Measurements from ENCODE around the gene ACSM2A. TPM values are rescaled to one million over a fixed set of nuclear protein-coding genes. Genes with fewer than 3 reads are reported as not detected.
"Not testable (repeated sequence)": the region's sequence is repeated elsewhere in the genome, so short reads cannot be mapped to it uniquely, and the experiment has no call there.

The ACSM2A gene
- total RNA-seq, 1 experiment from 2014 or later, result not detected

DNA sequence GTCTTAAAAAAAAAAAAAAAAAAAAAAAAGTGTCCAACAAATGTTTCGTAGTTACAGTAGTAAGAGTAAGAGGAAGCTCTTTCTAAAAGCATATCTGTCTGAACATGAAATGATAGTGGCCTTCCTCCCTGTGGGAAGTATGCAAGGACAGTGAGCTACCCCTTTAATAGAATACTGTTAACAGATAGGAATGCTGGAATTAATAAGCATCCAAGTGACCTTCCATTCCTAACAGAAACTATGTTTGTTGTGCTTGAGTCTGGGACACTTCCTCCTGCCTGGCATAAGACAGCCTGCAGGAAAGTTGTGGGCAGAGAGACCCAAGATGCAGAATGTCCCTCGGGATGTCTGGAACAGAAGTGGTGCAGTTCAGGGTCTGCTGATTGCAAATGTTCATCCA, 12.4 kb upstream of the ACSM2A start:
- not testable (repeated sequence) for H3K36me3 ChIP-seq (replicated peaks; ENCODE audit: control insufficient read depth, insufficient read depth, low read length); DNase-seq; H3K27me3 ChIP-seq (ENCODE audit: control insufficient read depth, insufficient read depth, low read length); H3K4me3 ChIP-seq (ENCODE audit: insufficient read depth, low read depth, low read length)

DNA sequence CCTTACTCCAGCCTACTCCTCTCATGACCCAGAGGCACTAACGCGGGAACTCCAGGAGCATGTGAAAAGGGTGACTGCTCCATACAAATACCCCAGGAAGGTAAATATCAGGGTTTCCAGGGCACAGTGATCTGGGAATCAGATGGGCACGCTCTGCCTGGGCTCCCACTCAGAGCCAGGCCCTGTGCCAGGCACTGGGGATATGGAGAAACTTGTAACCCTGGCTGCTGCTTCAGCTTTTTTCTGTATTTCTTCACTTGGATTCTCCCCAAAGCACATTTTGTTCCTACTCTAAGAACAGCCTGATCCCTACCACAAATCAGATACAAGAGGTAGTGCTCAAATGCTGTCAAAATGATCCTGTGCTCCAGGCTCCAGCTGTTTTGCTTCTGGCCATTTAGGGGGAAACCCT, 11.5 kb upstream of the ACSM2A start:
- not testable (repeated sequence) for H3K4me3 ChIP-seq (ENCODE audit: insufficient read depth, low read depth, low read length); H3K36me3 ChIP-seq (replicated peaks; ENCODE audit: control insufficient read depth, insufficient read depth, low read length); H3K27me3 ChIP-seq (ENCODE audit: control insufficient read depth, insufficient read depth, low read length); DNase-seq

DNA sequence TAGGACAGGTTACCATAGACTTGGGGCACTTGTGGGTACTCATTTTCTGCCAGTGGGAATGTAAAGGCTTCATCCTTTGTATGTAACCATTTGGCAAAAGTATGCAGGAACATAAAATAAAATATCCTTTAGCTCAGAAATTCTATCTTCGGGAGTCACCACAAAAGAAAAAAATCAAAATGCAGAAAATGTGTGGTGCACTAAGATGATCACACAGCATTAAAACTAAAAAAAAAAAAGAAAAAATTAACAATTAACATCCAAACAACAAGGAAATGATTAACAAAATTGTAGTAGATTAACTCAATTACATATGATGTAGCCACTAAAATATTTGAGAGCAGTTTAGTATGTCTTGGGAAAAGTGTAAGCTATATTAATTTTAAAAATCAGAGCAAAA, 10.6 kb upstream of the ACSM2A start:
- H3K36me3 ChIP-seq (replicated peaks; ENCODE audit: control insufficient read depth, insufficient read depth, low read length); H3K4me3 ChIP-seq (ENCODE audit: insufficient read depth, low read depth, low read length); H3K27me3 ChIP-seq (ENCODE audit: control insufficient read depth, insufficient read depth, low read length); DNase-seq: not testable (repeated sequence)

DNA sequence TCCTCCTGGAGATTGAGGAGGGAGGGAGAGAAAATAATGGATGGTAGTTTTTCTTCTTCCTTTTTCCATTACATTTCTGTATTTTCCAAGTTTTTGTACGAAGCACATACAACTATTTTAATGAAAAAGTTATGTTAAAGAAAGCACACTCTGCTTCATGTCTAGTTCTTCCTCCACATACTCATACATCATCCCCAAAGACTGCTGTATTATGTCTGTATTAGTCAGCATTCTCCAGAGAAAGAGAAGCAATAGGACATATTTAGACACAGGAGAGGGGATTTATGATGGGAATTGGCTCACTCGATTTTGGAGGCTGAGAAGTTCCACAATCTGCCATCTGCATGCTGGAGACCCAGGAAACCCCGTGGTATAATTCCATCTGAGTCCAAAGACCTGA, 10.1 kb upstream of the ACSM2A start:
- DNase-seq, result no peak
- Histone ChIP-seq H3K36me3 (replicated peaks; ENCODE audit: control insufficient read depth, insufficient read depth, low read length) (no peaks in the 10 kb centered on the region), H3K27me3 (ENCODE audit: control insufficient read depth, insufficient read depth, low read length) (no peaks in the 10 kb centered on the region), H3K4me3 (ENCODE audit: insufficient read depth, low read depth, low read length) (no peak overlapping the region)

DNA sequence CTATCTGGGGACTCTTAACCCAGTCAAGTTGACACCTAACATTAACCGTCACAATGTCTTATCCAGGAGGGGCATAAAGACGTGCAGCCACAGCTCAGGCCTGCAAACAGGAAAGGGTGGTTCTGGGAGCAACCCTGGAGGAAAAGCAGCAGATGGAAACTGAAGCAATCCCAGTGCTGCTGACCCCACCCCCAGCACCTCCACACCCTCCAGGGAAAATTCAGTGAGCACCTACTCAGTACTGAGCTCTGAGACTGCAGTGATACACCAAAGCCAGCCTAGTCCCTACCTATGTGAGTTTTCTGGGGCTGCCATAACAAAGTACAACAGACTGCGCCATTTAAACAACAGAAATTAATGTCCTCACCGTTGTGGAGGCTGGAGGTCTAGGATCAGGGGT, 9.5 kb upstream of the ACSM2A start:
- not testable (repeated sequence) for H3K36me3 ChIP-seq (replicated peaks; ENCODE audit: control insufficient read depth, insufficient read depth, low read length); H3K4me3 ChIP-seq (ENCODE audit: insufficient read depth, low read depth, low read length); H3K27me3 ChIP-seq (ENCODE audit: control insufficient read depth, insufficient read depth, low read length); DNase-seq

DNA sequence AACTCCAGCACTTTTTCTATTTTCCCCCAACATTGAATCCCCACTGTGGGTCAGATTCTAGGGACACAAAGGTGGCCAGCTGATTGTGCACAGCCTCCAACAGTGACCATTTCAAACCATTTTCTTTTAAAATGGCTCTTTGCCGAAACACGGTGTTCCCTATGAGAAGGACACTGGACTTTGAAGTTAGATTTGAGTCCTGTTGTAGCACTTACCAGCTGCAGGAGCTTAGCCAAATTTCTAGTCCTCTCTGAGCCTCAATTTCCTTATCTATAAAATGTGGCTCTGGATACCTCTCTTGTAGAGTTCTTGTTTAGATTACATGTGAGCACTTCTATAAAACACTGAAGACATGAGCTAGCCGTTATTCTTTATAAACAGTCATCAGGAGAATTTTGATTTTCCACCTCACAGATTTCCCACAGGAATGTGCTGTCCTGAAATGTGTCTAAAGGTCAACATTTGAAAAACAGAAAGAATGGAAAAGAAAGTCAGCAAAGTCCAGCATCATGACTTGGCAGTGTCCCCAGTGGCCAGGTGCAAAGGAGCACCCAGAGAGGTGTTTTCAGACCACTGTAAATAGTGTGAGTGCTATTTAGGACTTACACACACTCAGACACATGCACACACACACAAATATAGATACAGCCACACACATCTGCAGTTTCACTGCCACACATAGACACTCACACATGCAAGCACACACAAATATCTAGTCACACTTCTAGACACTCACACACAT, 4.5 kb upstream of the ACSM2A start:
- H3K4me3 ChIP-seq (ENCODE audit: insufficient read depth, low read depth, low read length); H3K27me3 ChIP-seq (ENCODE audit: control insufficient read depth, insufficient read depth, low read length); DNase-seq; H3K36me3 ChIP-seq (replicated peaks; ENCODE audit: control insufficient read depth, insufficient read depth, low read length): not testable (repeated sequence)

DNA sequence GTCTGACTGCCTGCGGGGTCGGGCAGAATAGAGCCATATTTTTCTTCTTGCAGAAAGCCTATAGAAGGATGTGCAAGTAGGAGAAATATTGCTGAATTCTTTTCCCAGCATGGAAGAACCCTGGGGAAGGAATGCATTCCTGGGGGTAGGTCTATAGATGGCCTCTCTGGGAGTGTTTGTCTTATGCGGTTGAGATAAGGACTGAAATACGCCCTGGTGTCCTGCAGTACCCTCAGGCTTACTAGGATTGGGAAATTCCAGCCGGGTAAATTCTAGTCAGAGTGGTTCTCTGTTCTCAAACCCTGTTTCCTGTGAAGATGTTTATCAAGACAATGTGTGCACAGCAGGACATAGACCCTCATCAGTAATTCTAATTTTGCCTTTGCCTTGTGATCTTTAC, 2.3 kb downstream of the ACSM2A start:
- H3K36me3 ChIP-seq (replicated peaks; ENCODE audit: control insufficient read depth, insufficient read depth, low read length); H3K4me3 ChIP-seq (ENCODE audit: insufficient read depth, low read depth, low read length); H3K27me3 ChIP-seq (ENCODE audit: control insufficient read depth, insufficient read depth, low read length); DNase-seq: not testable (repeated sequence)

DNA sequence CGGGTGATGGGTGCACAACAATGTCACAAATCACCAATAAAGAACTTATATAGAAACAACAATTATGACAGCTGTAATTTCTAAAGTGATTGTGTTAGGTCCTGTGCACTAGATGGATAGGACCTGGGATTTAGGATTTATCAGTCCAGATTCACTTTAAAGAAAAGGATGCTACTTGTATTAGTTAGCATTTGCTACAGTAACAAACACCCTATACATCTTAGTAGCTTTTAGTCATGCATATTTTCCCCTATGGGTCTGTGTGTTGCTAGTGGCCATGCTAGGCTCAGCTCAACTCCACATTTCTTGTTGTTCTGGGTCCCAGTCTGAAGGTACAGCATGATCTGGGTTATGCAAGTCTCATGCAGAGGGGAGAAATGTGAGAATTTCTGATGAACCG, 7.9 kb downstream of the ACSM2A start:
- not testable (repeated sequence) for H3K36me3 ChIP-seq (replicated peaks; ENCODE audit: control insufficient read depth, insufficient read depth, low read length); DNase-seq; H3K4me3 ChIP-seq (ENCODE audit: insufficient read depth, low read depth, low read length); H3K27me3 ChIP-seq (ENCODE audit: control insufficient read depth, insufficient read depth, low read length)

DNA sequence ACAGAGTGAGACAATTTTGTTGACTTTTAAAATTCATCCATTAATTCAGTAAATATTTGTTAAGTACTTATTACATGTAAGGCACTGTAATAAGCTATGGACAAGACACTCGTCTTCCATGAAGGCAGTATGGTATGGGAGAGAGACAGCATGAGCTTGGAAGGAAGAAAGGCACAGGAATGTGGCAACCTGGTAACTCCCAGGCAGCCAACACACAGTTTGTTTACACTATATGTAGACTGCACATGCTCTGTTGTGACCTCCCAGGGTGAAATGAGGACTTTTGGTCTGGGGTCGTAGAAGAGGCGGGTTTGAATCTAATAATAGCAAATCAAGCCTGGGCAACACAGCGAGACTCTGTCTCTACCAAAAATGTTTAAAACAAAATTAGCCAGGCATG, 9.0 kb downstream of the ACSM2A start:
- not testable (repeated sequence) for DNase-seq; H3K27me3 ChIP-seq (ENCODE audit: control insufficient read depth, insufficient read depth, low read length); H3K4me3 ChIP-seq (ENCODE audit: insufficient read depth, low read depth, low read length); H3K36me3 ChIP-seq (replicated peaks; ENCODE audit: control insufficient read depth, insufficient read depth, low read length)

DNA sequence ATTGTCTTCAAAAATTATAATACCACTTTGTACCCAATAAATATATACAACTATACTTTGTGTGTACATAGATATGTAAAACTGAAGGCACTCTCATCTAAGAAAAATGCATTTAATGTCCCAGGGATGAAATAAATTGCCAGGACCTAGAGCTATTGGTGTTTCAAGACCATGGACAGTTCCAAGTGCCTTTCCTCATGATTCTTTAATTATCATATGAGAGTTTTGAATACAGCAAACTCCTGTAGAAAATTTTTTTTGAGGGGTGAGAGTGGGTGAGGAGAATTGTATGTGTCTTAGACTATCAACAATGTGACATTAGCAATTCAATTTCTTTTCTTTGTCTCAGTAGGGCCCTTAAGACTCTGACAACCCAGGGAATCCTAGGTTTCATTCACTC, 17.6 kb downstream of the ACSM2A start:
- not testable (repeated sequence) for H3K4me3 ChIP-seq (ENCODE audit: insufficient read depth, low read depth, low read length); DNase-seq; H3K36me3 ChIP-seq (replicated peaks; ENCODE audit: control insufficient read depth, insufficient read depth, low read length); H3K27me3 ChIP-seq (ENCODE audit: control insufficient read depth, insufficient read depth, low read length)

DNA sequence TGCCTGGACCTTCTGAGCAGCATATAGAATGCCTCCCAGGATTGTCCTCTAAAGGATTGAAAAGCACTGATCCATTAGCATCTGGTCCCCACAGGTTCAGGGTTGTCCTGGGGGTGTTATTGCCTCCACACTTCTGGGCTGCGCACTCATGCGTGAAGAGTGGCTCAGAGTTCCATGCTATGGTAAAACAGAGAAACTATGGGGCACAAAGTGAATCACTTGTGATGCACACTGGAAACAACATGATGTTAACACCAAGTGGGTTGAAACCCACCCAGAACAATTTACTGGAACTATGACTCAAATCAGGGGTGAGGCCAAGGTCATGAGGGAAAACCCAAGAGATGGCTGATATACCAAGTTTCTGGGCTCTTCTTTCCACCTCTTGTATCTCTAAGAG, 18.6 kb downstream of the ACSM2A start:
- H3K4me3 ChIP-seq (ENCODE audit: insufficient read depth, low read depth, low read length); DNase-seq; H3K36me3 ChIP-seq (replicated peaks; ENCODE audit: control insufficient read depth, insufficient read depth, low read length); H3K27me3 ChIP-seq (ENCODE audit: control insufficient read depth, insufficient read depth, low read length): not testable (repeated sequence)

DNA sequence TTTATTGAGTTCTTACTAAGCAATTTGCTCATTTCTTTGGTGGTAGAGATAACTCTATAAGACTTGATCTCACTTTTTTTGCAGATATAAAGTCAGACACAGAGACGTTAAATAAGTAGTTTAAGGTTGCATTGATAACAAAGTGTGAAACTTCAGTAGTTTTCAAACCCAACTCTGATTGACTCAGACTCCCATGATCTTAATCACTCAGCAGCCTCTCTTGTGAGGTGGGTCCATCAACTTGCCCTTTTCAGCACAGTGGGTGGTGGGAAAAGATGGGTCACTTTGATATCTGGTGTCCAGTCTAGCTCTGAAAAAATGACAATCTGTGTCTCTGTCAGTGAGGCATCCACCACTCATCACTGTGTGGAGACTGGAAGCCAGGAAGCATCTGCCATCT, 19.4 kb downstream of the ACSM2A start:
- not testable (repeated sequence) for H3K27me3 ChIP-seq (ENCODE audit: control insufficient read depth, insufficient read depth, low read length); DNase-seq; H3K4me3 ChIP-seq (ENCODE audit: insufficient read depth, low read depth, low read length); H3K36me3 ChIP-seq (replicated peaks; ENCODE audit: control insufficient read depth, insufficient read depth, low read length)

DNA sequence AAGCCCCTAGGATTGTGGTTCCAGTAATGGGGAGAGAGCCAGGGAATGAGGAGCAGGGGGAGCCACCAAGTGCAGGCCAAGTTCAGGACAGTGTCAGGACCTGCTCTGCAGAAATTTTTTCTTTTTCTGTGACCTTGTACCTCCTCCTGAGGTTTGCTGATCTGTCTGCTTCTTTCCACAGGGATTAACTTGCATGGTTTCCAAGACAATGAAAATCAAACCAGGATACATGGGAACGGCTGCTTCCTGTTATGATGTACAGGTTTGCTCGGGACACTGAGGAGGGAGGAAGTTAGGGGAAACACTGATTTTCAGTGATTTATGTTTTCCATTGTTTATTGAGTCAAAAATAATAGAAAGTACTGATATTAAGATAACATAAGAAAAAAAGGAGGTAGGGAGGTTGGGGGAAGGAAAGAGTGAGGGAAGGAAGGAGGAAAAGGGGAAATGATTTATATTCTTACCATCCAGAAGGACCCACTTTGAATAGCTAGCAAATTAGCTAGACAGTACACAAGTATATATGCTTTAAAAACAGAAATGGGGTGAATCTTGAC, 25.9 kb downstream of the ACSM2A start:
- not testable (repeated sequence) for H3K4me3 ChIP-seq (ENCODE audit: insufficient read depth, low read depth, low read length); H3K36me3 ChIP-seq (replicated peaks; ENCODE audit: control insufficient read depth, insufficient read depth, low read length); DNase-seq; H3K27me3 ChIP-seq (ENCODE audit: control insufficient read depth, insufficient read depth, low read length)

DNA sequence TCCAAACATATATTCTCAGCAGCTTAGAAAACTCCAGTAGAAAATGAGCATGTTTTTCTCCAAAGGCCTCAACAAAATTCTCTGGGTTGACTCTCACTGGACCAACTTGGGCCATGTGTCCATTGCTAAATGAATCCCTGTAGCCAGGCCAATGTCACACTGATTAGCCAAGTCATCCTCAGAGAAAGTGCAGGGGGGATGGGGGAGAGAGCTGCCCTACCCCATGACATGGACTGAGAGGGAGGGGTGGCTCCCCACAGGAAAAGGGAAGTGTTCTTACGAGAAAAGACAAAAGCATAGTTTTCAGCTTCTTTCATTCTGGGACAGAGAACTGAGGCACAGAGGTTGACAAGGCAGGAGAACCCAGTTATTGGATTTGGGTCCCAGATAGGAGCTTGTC, 32.7 kb downstream of the ACSM2A start:
- not testable (repeated sequence) for DNase-seq

DNA sequence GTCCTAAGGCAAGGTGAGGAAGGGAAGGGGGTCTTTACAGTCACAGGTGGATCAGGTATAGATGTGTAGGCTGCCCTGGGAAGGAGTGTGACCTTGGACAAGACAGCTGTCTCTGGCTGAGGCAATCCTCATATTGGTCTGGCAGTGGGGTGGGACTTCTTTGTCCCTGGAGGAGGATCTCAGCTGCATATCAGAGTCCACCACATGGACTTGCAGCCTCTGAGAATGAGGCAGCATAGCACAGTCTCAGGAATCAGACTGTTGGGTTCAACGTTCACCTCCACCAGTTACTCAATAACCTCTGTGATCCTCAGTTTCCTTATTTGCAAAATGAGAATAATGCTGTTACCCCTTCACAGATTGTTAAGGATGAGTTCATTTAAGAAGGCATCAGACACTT, 33.4 kb downstream of the ACSM2A start:
- no peaks in the 10 kb centered on the region for H3K27me3 ChIP-seq (ENCODE audit: control insufficient read depth, insufficient read depth, low read length)
- no peak overlapping the region for H3K4me3 ChIP-seq (ENCODE audit: insufficient read depth, low read depth, low read length)
- H3K36me3 ChIP-seq (replicated peaks; ENCODE audit: control insufficient read depth, insufficient read depth, low read length), result no peaks in the 10 kb centered on the region
- DNase-seq, result no peak

More for the DNA sequence above, 32.7 kb downstream of the ACSM2A start:
- not testable (repeated sequence) for H3K4me3 ChIP-seq (ENCODE audit: insufficient read depth, low read depth, low read length); H3K27me3 ChIP-seq (ENCODE audit: control insufficient read depth, insufficient read depth, low read length); H3K36me3 ChIP-seq (replicated peaks; ENCODE audit: control insufficient read depth, insufficient read depth, low read length)

DNA sequence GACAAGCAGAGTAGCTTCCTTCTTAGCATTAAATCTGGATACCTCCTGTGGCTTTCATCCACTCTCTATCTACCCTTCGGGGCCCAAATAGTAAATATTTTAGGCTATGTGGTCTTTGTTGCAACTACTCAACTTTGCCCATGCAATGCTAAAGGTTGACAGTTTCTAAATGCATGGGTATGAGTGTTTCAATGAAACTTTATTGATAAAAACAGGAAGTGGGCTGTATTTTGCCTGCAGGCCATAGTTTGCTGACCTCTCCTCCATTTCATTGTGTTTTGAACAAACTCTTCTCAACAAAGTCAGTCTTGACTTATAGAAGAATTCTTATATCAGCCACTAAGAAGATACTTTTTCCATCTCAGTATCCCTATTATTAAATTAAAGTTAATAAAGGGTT, 34.1 kb downstream of the ACSM2A start:
- H3K27me3 ChIP-seq (ENCODE audit: control insufficient read depth, insufficient read depth, low read length), result no peaks in the 10 kb centered on the region
- H3K4me3 ChIP-seq (ENCODE audit: insufficient read depth, low read depth, low read length), result no peak overlapping the region
- DNase-seq, result no peak
- no peaks in the 10 kb centered on the region for H3K36me3 ChIP-seq (replicated peaks; ENCODE audit: control insufficient read depth, insufficient read depth, low read length)

All from H7 (cell line).